Mammary epithelial cell (primary cell): ENCODE measurements around the gene ATMIN.

Experiments used
- CTCF ChIP-seq, 2 donors: IDR thresholded peaks in 1 of 2; conservative IDR thresholded peaks in 1 of 2; 2 replicates each; pipeline ENCODE4 v1.5.1; 2011 to 2012; ENCODE audit warnings: inconsistent platforms in 2 of 2, low read length in 2 of 2, mild to moderate bottlenecking in 2 of 2, control low read depth in 1 of 2, low read depth in 1 of 2; ENCODE audit not compliant: insufficient read depth in 1 of 2; ENCODE audit errors: extremely low read depth in 1 of 2
- EZH2 ChIP-seq: IDR thresholded peaks from 2 replicates; pipeline ENCODE4 v1.6.1; 2012; ENCODE audit warnings: low read length, inconsistent platforms, borderline replicate concordance

- no peak for TF ChIP-seq CTCF (conservative IDR thresholded peaks at IDR 0.05 in 1 of 2, IDR thresholded peaks at IDR 0.05 in 1 of 2; ENCODE audit: extremely low read depth in 1 of 2, insufficient read depth in 1 of 2, low read depth in 1 of 2, low read length in 2 of 2)
- no peak for TF ChIP-seq EZH2
Observed at GRCh38 chr16:81008505-81008789, 27.2 kb upstream of the ATMIN start.
